WTC11 (cell line): ENCODE data around the gene ACTL7A.
"Not testable (repeated sequence)": the region's sequence is repeated elsewhere in the genome, so short reads cannot be mapped to it uniquely, and the experiment has no call there.

Source experiments
- ATF3 ChIP-seq: sonication (generic); formaldehyde crosslinking; conservative IDR thresholded peaks from 2 replicates; pipeline ENCODE4 v1.8.1; 2022; ENCODE audit warnings: mild to moderate bottlenecking, missing genetic modification reagents
- CTCF ChIP-seq: fragments of 200-600 bp; IDR thresholded peaks from 2 replicates; pipeline ENCODE4 v1.8.0; 2022; ENCODE audit warnings: antibody characterized with exemption
- E2F1 ChIP-seq: sonication (generic); formaldehyde crosslinking; IDR thresholded peaks from 2 replicates; pipeline ENCODE4 v1.8.0; 2022; ENCODE audit warnings: mild to moderate bottlenecking, missing genetic modification reagents
- MAX ChIP-seq: sonication (generic); formaldehyde crosslinking; IDR thresholded peaks from 2 replicates; pipeline ENCODE4 v1.8.0; 2022; ENCODE audit warnings: mild to moderate bottlenecking, missing genetic modification reagents
- NR2C2 ChIP-seq: sonication (generic); formaldehyde crosslinking; IDR thresholded peaks from 2 replicates; pipeline ENCODE4 v1.8.0; 2022; ENCODE audit warnings: mild to moderate bottlenecking, missing genetic modification reagents
- SP1 ChIP-seq: sonication (generic); formaldehyde crosslinking; conservative IDR thresholded peaks from 2 replicates; pipeline ENCODE4 v1.8.1; 2022; ENCODE audit warnings: missing genetic modification reagents
- ZNF671 ChIP-seq: fragments of 250-450 bp; sonication (Bioruptor Pico); IDR thresholded peaks from 2 replicates; pipeline ENCODE4 v1.8.0; 2021; ENCODE audit warnings: mild to moderate bottlenecking

- TF ChIP-seq E2F1; CTCF; SP1 (CRISPR knock-in tag); ATF3 (CRISPR knock-in tag); NR2C2 (CRISPR knock-in tag); ZNF671; MAX: not testable (repeated sequence)
These were observed 24.7 kb downstream of the ACTL7A start for GRCh38 chr9:108886594-108887271.
